Measurements from ENCODE around the gene SPSB1. TPM values are rescaled to one million over a fixed set of nuclear protein-coding genes. Genes with fewer than 3 reads are reported as not detected.

SPSB1 gene
- total RNA-seq, 1 experiment from 2014 or later = 2.9 TPM

- Histone ChIP-seq H2AK5ac (ENCODE audit: insufficient read length, low read length) (no peak overlapping the region), H3K23ac (ENCODE audit: insufficient read length, low read depth, low read length) (no peak overlapping the region), H3K4me2 (ENCODE audit: insufficient read depth, insufficient read length, low read length) (no peak overlapping the region), H4K8ac (replicated peaks; ENCODE audit: insufficient read length, low read depth, low read length) (no peak overlapping the region), H3K4me1 (ENCODE audit: insufficient read depth, low read length) (no peaks in the 10 kb centered on the region), H3T11ph (ENCODE audit: low read length) (no peak overlapping the region), H3K14ac (ENCODE audit: insufficient read depth, low read length) (no peak overlapping the region; the same call in 1 of the 2 replicates), H3K79me1 (ENCODE audit: insufficient read depth, low read depth, low read length, poor library complexity, severe bottlenecking) (no peaks in the 10 kb centered on the region), H4K20me1 (ENCODE audit: control insufficient read depth, insufficient read depth, insufficient read length) (no peaks in the 10 kb centered on the region), H3K18ac (ENCODE audit: insufficient read length, low read depth, low read length) (no peak overlapping the region), H3K27ac (ENCODE audit: insufficient read length, low read depth, low read length) (no peak overlapping the region), H4K5ac (ENCODE audit: insufficient read length, low read depth, low read length) (no peak overlapping the region), H3K79me2 (ENCODE audit: insufficient read depth, low read length) (no peaks in the 10 kb centered on the region), H2BK12ac (ENCODE audit: insufficient read length, low read depth, low read length) (no peak overlapping the region), H3K4ac (ENCODE audit: low read depth, low read length) (no peak overlapping the region), H2BK5ac (ENCODE audit: insufficient read length, low read length) (no peak overlapping the region), H3K27me3 (ENCODE audit: insufficient read depth, low read length) (no peaks in the 10 kb centered on the region; the same call in 1 of the 2 replicates), H3K56ac (ENCODE audit: insufficient read length, low read depth, low read length) (no peak overlapping the region), H2BK15ac (ENCODE audit: low read depth, low read length) (no peak overlapping the region), H2BK120ac (ENCODE audit: low read depth, low read length, poor library complexity, severe bottlenecking) (no peak overlapping the region), H2AFZ (ENCODE audit: low read length) (no peak overlapping the region), H3K23me2 (ENCODE audit: insufficient read length, low read depth, low read length, poor library complexity, severe bottlenecking) (no peaks in the 10 kb centered on the region), H3K9me3 (ENCODE audit: control insufficient read depth, low read depth, low read length) (no peaks in the 10 kb centered on the region), H4K91ac (ENCODE audit: insufficient read length, low read depth, low read length) (no peak overlapping the region), H2BK20ac (ENCODE audit: low read depth, low read length, poor library complexity, severe bottlenecking) (no peak overlapping the region), H3K9ac (ENCODE audit: extremely low read depth, insufficient read length, low read length) (no peak overlapping the region)
- WGBS (ENCODE audit: extremely low coverage, insufficient read length, low lambda C conversion rate) = no CpG with 5 or more reads among the region's 7 CpGs
- Mint-ChIP-seq H3K27me3 (ENCODE audit: low read depth) (peaks cover 5% of the 10 kb centered on the region; the same call in 1 of the 2 replicates), H3K4me3 (no peak overlapping the region), H3K9me3 (no peaks in the 10 kb centered on the region), H3K27ac (peak overlapping the region in 1 of 3 experiments; percentile 79; a peak in 2 of 7 replicates), H3K36me3 (ENCODE audit: insufficient read depth in 1 of 3, low read depth in 3 of 3) (no peaks in the 10 kb centered on the region), H3K4me1 (peaks cover 3 to 9% of the 10 kb centered on the region in 2 experiments; a peak in 3 of 4 replicates)
- no peak for TF ChIP-seq CTCF (conservative IDR thresholded peaks at IDR 0.05)
- DNase-seq = no peak
Measured at GRCh38 chr1:9418851-9419250, 126.2 kb downstream of the SPSB1 start.

Other genes starting within 250 kb of the SPSB1 start
- gene SLC2A5, start 223.3 kb upstream of the SPSB1 start, total RNA-seq (2021) = not detected in 2 replicates
- 3.8 and 4.1 TPM in 2 replicates for gene GPR157, start 163.8 kb upstream of the SPSB1 start, total RNA-seq (2021)
- gene H6PD, start 58.1 kb upstream of the SPSB1 start, total RNA-seq (2021) = 7.6 and 7.9 TPM in 2 replicates
- gene SLC25A33, start 246.6 kb downstream of the SPSB1 start, total RNA-seq (2021) = 8.8 and 9.4 TPM in 2 replicates

Data from H9 (cell line).